Keratinocyte (primary cell): Measurements from ENCODE around the gene RBM6.

Source experiments
- EZH2 ChIP-seq: IDR thresholded peaks from one replicate; pipeline ENCODE4 v1.6.1; 2012; ENCODE audit warnings: inconsistent platforms, mild to moderate bottlenecking, low read length, moderate library complexity
- TF ChIP-seq, protein P1 (sequence below), 3 experiments: IDR thresholded peaks in 1 of 3; conservative IDR thresholded peaks in 1 of 3; optimal IDR thresholded peaks in 1 of 3; 2 replicates in 2 of 3; 3 replicates in 1 of 3; pipeline versions ENCODE3 to v1.5.1; 2011; ENCODE audit warnings: low read length in 3 of 3, mild to moderate bottlenecking in 3 of 3, moderate library complexity in 2 of 3, control low read depth in 1 of 3, inconsistent platforms in 1 of 3; ENCODE audit not compliant: insufficient read depth in 2 of 3; ENCODE audit errors: extremely low read depth in 1 of 3

DNA sequence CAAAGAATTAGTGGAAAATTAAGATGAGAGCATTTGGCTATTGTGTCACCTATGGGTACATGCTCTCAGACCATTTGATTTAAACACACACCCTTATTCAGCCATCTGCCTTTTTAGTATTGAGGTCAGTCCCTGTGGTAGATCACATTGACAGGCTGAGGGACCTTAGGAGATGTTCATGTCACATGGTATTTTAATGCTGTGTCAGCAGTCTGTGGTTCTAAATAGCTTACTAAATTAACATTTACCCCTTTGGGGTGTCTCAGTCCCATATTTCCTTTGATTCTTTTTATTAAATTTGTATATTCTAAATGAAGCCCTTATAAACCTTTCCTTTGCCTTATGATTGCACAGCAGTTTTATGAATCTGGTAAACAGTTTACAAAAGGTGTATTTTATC is 151.0 kb downstream of the RBM6 start:
- TF ChIP-seq, protein P1, sequence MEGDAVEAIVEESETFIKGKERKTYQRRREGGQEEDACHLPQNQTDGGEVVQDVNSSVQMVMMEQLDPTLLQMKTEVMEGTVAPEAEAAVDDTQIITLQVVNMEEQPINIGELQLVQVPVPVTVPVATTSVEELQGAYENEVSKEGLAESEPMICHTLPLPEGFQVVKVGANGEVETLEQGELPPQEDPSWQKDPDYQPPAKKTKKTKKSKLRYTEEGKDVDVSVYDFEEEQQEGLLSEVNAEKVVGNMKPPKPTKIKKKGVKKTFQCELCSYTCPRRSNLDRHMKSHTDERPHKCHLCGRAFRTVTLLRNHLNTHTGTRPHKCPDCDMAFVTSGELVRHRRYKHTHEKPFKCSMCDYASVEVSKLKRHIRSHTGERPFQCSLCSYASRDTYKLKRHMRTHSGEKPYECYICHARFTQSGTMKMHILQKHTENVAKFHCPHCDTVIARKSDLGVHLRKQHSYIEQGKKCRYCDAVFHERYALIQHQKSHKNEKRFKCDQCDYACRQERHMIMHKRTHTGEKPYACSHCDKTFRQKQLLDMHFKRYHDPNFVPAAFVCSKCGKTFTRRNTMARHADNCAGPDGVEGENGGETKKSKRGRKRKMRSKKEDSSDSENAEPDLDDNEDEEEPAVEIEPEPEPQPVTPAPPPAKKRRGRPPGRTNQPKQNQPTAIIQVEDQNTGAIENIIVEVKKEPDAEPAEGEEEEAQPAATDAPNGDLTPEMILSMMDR (optimal IDR thresholded peaks at IDR 0.05 in 1 of 3, IDR thresholded peaks at IDR 0.05 in 1 of 3, conservative IDR thresholded peaks at IDR 0.05 in 1 of 3; ENCODE audit: extremely low read depth in 1 of 3, insufficient read depth in 2 of 3, low read length in 3 of 3): no peak
- no peak for TF ChIP-seq EZH2
